ENCODE results near the gene CUL9. TPM values are rescaled to one million over a fixed set of nuclear protein-coding genes. Genes with fewer than 3 reads are reported as not detected.

The CUL9 gene
- total RNA-seq, 2 experiments from 2014 or later: 32.9 to 37.0 TPM

- H3K79me2 ChIP-seq (ENCODE audit: insufficient read depth, low read depth, low read length): no peaks in the 10 kb centered on the region
- H4K20me1 ChIP-seq (ENCODE audit: insufficient read depth, low read length): no peaks in the 10 kb centered on the region
- no peaks in the 10 kb centered on the region for H3K9me2 ChIP-seq (ENCODE audit: insufficient read depth, low read length)
- no peak overlapping the region for H3K4me3 ChIP-seq (ENCODE audit: low read depth, low read length, poor library complexity, severe bottlenecking)
- no peaks in the 10 kb centered on the region for H3K4me1 ChIP-seq (ENCODE audit: insufficient read depth, low read length, poor library complexity, severe bottlenecking)
- no peaks in the 10 kb centered on the region for H3K36me3 ChIP-seq (ENCODE audit: insufficient read depth, low read length)
- intact Hi-C loops (cut with micrococcal nuclease; ENCODE audit: unreplicated experiment): no loop called here
- H3K27ac ChIP-seq (ENCODE audit: low read depth, low read length, poor library complexity, severe bottlenecking): no peak overlapping the region
- H2AFZ ChIP-seq (ENCODE audit: low read length): no peak overlapping the region
- H3K4me2 ChIP-seq (ENCODE audit: low read length): no peak overlapping the region
- no peaks in the 10 kb centered on the region for H3K9me3 ChIP-seq (ENCODE audit: low read length)
- no TSS peak for BruUV-seq (replicated peaks)
- TF ChIP-seq EZH2phosphoT487 (IDR thresholded peaks at IDR 0.05; ENCODE audit: borderline replicate concordance, low read depth, low read length) (no peak), CTCF (conservative IDR thresholded peaks at IDR 0.05; ENCODE audit: low read length) (no peak)
- POLR2A ChIA-PET: interaction anchor here (0.6 kb wide), 2 partner anchors 458 to 1281 kb away, joined by 3 to 4 read pairs; partner anchors contain the start of gene TBCC
- DNase-seq (ENCODE audit: low spot score): no peak
- CTCF ChIA-PET (ENCODE audit: unreplicated experiment): no interaction called here
Observed at GRCh38 chr6:43204271-43205105, 22.5 kb downstream of the CUL9 start.

GRCh38 chr6:43205849-43206248 is 23.9 kb downstream of the CUL9 start:
- POLR2A ChIA-PET: no interaction called here

More at GRCh38 chr6:43205849-43206248, 23.9 kb downstream of the CUL9 start:
- Histone ChIP-seq H4K20me1 (ENCODE audit: insufficient read depth, low read length) (no peaks in the 10 kb centered on the region), H3K9me2 (ENCODE audit: insufficient read depth, low read length) (no peaks in the 10 kb centered on the region), H3K4me2 (ENCODE audit: low read length) (no peak overlapping the region), H3K79me2 (ENCODE audit: insufficient read depth, low read depth, low read length) (no peaks in the 10 kb centered on the region), H2AFZ (ENCODE audit: low read length) (no peak overlapping the region), H3K9me3 (ENCODE audit: low read length) (no peaks in the 10 kb centered on the region), H3K36me3 (ENCODE audit: insufficient read depth, low read length) (no peaks in the 10 kb centered on the region), H3K4me1 (ENCODE audit: insufficient read depth, low read length, poor library complexity, severe bottlenecking) (no peaks in the 10 kb centered on the region), H3K27ac (ENCODE audit: low read depth, low read length, poor library complexity, severe bottlenecking) (no peak overlapping the region), H3K4me3 (ENCODE audit: low read depth, low read length, poor library complexity, severe bottlenecking) (no peak overlapping the region)
- intact Hi-C loops (cut with micrococcal nuclease; ENCODE audit: unreplicated experiment): no loop called here
- BruUV-seq (replicated peaks): no TSS peak
- DNase-seq (ENCODE audit: low spot score): no peak
- CTCF ChIA-PET (ENCODE audit: unreplicated experiment): no interaction called here
- TF ChIP-seq CTCF (conservative IDR thresholded peaks at IDR 0.05; ENCODE audit: low read length): no peak
- TF ChIP-seq EZH2phosphoT487 (IDR thresholded peaks at IDR 0.05; ENCODE audit: borderline replicate concordance, low read depth, low read length): no peak
